Skin of body (tissue), 2 donors: ENCODE measurements around the gene RIPK4. TPM values are rescaled to one million over a fixed set of nuclear protein-coding genes. Genes with fewer than 3 reads are reported as not detected.
A peak's percentile ranks its signal among the peaks of the same experiment; 100 is the strongest.
"Not testable (repeated sequence)": the region's sequence is repeated elsewhere in the genome, so short reads cannot be mapped to it uniquely, and the experiment has no call there.

ENCODE experiments used
- DNase-seq: peaks from one replicate; lab custom pipeline; 2025; lab: John Stamatoyannopoulos, UW
- total RNA-seq: library from RNA; depleted of rRNA; stranded (reverse); fragments of >200 nt; gene quantifications from one replicate; pipeline ENCODE4 v1.2.3, GENCODE V29; 2014

The RIPK4 gene
- total RNA-seq, 1 donor from 2014 or later, result 12.5 TPM

DNA sequence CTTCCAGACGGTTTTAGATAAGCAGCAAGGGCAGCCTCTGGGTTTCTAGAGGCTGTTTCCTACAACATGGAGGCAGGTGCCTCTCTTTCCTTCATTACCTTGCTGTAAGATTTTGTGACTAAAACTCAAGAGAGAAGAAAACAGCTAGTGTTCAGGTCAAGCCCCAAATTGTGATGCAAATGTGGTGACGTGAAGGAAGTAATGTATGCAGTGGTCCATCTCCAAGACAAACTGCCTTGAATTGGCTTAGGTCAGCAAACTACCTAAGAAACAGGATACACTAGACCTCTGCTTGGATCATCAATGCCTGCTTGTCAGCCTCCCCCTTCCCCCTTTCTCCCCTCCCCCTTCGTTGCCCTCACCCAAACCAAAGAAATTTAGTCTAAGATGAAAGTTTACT lies 28.9 kb upstream of the RIPK4 start:
- DNase-seq, result no peak

DNA sequence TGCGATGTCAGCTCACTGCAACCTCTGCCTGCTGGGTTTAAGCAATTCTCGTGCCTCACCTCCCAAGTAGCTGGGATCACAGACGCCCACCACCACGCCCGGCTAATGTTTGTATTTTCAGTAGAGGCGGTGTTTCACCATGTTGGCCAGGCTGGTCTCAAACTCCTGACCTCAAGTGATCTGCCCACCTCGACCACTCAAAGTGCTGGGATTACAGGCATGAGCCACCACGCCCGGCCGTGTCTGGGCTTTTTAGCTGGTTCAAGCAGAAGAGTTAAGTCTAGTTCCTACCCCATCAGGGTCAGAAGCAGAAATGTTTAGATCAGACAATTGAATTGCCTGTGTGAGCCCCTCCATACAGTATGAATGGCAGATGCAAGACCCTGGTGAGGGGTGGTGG lies 27.7 kb upstream of the RIPK4 start:
- DNase-seq, result no peak

DNA sequence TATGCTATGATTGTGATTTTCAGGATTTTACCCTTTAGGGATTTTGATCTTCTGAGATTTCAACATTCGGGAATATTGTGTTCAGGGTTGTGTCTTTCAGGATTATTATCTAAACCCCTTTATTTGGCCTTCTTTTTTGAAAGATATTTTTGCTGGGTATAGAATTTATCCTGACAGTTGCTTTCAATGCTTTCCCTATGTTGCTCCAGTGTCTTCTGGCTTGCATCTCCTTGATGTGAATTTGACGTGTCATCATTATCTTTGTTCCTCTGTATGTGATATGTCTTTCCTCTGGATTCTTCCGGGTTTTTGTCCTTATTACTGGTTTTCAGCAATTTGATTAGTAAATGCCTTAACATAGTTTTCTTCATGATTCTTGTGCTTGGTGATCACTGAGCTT lies 25.9 kb upstream of the RIPK4 start:
- no peak for DNase-seq

DNA sequence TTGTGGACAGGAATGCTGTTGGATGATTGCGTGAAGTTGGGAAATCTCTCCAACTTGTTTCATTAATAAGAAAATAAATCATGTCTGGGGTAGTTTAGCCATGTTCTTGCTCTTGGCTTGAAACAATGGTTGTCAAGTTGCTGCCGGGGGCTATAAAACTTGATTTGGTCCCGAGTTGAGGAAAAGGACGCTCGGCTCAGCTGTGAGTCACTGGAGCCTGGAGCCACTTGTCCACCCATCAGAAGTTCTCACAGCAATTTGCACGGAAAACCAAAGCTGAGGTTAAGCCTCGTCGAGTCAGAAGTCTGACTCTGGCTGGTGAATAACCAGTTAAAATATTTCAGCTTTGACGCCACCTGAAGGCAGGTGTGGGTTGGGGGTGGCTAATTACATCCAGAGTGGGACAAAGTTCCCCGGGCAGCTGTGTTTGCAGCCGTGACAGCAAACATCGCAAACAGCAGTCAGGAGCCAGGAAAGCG lies 19.7 kb upstream of the RIPK4 start:
- DNase-seq, result no peak

DNA sequence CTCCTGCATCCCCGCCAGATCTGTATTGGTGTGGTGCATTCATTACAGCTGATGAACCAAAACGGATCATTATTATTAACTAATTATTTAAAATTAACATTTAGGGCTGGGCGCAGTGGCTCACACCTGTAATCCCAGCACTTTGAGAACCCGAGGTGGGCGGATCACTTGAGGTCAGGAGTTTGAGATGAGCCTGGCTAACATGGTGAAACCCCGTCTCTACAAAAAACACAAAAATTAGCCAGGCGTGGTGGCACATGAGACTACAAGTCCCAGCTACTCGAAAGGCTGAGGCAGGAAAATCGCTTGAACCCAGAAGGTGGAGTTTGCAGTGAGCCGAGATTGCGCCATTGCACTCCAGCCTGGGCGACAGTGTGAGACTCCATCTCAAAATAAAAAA lies 18.4 kb upstream of the RIPK4 start:
- not testable (repeated sequence) for DNase-seq

DNA sequence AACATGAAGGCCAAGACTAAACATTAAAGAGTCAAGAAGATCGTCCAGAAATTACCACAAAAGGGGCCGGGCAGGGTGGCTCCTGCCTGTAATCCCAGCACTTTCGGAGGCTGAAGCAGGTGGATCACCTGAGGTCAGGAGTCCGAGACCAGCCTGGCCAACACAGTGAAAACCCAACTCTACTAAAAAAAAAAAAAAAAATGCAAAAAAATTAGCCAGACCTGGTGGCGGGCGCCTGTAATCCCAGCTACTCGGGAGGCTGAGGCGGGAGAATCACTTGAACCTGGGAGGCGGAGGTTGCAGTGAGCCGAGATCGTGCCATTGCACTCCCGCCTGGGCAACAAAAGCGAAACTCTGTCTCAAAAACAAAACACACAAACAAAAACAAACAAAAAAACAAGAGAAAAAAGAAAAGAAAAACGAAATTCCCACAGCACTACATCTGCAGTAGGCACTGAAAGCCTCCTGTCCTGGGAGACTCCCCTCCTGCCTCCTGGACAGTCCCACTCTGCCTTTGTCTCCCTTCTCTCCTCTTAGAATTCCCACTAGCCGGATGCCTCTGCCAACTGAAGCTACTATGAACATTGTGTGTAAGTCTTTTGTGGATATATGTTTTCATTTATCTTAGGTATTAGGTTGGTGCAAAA lies 17.7 kb upstream of the RIPK4 start:
- no peak for DNase-seq

DNA sequence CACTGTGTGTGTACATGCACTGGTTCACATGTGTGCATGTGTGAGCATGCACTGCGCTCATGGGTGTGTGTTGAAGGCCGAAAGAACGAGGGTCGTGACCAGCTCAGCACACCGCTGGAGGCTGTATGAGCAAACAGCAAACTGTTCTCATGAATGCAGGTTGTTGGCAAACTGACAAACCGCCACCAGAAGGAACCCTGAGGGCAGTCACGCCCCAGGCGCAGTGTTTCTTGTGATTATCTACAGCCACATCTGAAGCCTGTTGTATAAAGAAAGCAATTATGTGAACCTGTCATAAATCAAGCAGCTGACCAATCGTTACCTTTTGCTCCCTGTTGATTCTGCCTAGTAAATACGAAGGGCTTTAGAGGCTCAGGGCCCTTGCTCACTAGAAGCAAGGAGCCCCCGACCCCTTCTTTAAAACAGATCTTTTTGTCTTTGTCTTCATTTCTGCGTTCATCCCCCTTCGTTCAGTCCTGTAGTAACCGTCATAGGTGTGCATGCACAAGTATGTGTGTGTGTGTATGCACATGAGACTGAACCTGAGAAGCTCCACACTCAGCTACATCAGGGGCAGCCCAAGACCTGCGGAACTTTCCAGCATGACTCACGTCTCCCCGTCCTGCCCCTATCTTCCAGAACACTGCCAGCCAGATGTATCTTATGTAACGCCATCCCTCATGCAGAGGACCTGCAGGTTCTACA lies 16.8 kb upstream of the RIPK4 start:
- DNase-seq, result no peak

DNA sequence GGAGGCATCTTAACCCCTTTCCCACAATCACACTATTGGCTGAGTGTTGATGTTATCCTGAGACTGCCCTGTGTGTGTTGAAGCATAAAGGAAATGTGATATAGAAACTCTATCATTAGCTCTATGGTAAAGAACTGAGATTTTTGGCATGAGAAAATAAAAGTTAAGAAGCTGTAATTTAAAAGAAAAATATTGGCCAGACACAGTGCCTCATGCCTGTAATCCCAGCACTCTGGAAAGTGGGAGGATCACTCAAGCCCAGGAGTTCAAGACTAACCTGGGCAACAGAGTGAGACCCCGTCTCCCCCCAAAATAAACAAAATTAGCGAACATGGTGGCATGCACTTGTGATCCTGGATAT lies 14.2 kb upstream of the RIPK4 start:
- no peak for DNase-seq

DNA sequence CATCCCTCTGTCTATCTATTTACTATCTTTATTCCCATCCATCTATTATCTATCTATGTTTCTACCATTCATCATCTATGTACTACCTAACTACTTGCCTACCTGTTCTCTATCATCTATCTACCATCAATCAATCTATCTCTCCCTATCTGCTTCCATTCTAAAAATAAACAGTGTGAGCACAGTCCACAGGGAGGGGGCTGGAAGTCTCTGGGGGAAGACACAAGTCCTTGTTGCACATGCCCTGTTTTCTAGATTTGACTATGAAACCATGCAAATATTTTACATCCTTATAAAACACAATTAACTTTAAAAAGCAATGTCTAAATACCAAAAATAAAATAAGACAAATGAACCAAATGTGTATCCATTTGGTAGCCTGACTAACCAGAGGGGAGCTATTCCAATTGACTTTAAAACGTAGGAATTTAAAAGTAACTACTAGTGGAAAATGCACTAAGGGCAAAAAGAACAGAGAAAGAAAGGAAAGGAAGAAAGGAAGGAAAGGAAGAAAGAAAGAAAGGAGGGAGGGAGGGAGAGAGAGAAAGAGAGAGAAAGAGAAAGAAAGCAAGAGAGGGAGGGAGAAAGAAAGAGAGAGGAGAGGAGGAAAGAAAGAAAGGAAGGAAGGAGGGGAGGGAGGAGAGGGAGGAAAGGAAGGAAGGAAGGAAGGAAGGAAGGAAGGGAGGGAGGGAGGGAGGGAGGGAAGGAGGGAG lies 13.6 kb upstream of the RIPK4 start:
- no peak for DNase-seq

DNA sequence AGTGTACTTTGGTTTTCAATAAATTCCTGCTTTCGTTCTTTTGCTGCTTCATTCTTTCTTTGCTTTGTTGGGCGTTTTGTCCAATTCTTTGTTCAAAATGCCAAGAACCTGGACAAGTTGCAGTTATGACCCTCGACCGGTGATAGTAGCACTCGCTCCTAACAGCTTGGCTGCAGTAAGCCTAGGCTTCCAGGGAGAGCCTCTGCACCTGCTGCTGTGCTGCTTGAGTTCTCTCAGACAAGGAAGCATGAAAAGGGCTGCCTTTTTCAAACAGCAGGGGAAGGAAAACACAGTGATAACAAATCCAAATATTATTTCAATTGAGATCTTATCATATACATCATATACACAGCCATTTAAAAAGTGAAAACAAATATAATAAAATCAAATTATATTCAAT lies 12.8 kb upstream of the RIPK4 start:
- no peak for DNase-seq

DNA sequence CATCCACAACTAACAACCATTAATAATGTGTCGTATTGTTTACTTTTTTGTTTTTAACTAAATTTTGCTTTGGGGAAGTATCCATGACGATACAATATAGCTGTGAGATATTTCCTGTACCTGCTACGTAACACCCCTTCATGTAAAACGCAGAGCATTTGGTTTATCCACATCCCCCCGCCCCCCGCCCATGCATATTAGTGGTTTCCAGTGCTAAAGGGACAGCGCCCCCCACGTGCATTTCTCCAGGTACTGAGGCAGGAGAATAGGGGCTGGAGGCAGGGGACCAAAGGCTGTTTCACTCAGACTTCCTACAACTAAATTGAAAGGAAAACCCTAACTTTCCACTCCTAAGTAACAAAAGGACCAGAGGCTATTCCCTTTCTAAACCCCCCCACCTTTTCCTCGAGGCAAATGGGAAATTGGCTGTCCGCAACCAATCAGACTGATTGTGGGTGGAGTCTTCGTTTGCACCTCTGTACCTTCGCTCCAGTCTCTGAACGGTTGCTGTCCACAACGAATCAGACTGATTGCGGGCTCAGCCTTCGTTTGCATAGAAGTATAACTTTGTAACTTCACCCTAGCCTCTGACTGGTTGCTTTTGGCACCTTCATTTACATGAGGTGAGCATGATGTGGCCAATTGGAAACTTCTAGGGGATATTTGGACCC lies 12.2 kb upstream of the RIPK4 start:
- DNase-seq, result no peak

DNA sequence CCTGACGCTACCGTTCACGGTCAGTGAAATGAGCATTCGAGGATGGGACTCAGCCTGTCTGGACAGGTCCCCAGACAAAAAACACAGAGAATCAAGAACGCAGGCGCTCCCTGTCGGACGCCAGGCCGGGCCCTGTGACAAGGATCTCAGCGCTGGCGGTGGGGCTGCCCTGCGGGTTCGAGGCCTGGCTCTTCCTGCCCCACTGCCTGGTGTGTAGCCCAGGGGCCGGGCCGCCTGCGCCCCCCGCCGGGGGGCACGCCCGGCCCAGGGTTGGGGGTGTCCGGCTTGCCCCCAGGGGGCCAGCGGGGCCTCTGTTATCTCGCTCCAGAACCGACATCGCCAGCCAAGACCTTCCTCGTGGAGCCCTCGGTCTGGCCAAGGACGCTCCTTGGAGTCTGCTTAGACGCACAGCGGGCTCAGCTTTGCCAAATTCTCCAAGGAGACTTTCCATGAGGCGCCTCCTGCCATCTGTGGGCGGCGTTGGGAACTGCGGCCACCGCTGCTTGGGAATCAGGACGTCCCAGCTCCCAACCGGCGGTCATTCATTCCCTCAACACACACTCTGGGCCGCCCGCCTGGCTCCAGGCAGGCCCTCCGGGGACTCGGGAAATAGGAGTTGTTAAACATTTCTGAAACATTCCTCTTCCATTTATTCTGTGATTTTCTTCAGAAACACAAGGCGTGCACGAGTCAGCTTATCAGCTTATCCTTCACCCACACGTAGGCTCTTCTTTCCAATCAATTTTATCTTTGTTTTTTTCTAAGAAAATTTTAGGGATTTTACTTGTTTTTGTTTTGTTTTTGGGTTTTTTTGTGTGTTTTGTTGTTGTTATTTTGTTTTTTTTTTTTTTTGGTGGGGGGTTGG lies 11.3 kb upstream of the RIPK4 start:
- peak; percentile 68 for DNase-seq

DNA sequence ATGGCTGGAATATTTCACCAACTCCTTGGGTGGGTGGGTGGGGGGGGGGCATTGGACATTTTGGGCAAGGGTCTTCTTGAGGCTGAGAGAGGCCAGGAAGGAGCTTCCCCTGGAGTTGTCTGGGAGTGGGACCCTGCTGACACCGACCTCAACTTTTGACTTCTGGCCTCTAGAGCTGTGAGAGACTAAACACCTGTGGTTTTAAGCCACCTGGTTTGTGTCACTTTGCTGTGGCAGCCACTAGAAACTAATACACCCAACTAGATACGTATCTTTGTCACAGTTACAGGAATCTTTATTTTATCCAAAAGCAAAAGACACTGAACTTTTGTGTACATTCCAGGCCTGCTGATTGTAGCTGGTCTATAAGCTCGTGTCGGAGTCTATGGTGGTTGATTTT lies 9.9 kb upstream of the RIPK4 start:
- no peak for DNase-seq

DNA sequence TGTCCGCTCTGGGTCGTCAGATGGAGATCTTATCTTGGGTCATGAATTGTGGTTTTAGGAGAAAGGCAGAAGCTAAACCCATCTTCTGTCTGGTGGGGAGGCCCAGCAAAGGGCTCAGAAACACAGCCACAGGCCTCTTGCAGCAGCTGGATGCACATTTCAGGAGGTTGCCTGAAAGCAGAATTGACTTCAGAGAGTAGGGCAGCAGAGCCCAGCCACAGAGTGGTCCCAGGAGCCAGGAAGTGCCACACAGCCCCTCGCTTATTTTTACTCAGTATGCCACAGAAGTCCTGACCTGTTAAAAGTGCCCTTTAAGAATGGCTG lies 8.3 kb upstream of the RIPK4 start:
- no peak for DNase-seq

DNA sequence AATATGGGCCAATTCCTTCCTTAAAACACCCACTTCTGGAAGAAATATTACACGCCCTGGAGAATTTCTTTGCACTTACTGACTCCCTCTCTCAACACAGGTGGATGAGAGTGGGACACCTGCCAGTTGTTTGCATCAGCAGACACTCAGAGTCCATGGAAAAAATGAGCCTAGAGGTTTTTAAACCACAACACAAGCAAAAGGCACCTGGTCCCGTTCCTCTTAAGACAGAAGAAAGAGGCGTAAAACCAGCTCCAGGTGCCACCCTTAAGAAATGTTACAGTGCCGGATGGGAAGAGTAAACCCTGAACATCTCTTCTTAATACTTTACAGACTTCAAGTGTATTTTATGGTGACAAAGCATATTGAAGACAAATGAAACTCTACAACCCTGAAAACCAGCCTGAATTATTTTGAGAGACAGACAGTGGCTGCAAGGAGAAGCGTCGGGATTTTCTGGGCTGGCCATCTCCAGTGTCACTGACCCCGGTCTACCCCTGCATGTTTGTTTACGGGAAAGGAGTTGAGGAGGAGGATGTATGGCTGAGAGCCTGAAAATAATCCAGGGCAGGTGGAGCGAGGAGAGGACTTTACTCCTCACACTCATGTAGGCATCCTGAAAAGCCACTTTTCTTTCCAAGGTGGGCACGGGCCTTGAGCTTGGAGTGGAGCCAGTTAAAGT lies 7.8 kb upstream of the RIPK4 start:
- DNase-seq, result no peak

DNA sequence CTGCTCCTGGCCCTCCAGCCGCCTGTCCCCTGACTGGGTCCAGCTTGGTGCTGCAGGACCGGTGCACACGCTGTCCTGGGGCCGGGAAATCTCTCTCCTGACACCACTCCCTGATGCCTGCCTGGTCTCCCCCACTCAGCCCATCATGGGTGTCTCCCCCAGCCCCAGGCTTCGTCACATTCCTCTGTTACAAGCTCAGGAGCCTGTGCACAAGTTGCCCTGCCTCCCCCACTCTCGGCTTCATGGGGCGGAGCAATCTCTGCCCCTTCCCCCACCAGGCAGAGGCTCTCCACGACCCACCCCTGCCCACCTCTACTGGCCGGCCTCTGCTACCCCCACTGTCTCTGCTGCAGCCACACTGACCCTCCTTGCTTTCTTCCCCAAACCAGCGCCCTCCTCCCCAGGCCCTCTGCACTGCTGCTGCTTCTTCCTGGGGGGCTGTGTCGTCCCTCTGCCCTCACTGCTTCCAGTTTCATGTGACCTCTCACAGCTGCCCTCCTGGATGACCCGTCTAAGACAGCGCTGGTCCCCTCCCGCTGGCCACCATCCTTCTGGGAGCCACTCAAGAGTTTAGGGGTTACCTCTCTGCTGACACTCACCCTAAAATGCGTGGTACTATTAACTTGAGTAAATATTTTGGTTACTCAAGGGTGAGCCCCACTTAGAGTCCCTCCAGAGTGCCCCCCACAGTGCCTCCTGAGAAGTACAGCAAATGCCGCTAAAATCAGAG lies 5.7 kb upstream of the RIPK4 start:
- DNase-seq, result no peak

DNA sequence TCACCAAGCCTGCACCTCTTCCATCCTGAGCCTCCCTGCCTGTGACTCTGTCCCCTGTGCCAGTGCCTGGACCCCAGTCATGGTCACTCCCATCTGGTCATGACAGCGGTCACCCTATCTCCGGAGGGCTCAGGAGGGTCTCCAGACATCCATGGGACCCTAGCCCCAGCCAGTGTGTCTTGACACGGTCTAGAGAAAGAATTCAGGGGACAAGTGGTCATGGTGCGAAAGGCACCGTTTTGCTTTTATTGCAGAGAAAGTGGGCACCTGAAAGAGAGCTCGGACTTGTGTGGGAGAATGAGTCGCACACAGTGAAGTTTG lies 4.7 kb upstream of the RIPK4 start:
- DNase-seq, result no peak

DNA sequence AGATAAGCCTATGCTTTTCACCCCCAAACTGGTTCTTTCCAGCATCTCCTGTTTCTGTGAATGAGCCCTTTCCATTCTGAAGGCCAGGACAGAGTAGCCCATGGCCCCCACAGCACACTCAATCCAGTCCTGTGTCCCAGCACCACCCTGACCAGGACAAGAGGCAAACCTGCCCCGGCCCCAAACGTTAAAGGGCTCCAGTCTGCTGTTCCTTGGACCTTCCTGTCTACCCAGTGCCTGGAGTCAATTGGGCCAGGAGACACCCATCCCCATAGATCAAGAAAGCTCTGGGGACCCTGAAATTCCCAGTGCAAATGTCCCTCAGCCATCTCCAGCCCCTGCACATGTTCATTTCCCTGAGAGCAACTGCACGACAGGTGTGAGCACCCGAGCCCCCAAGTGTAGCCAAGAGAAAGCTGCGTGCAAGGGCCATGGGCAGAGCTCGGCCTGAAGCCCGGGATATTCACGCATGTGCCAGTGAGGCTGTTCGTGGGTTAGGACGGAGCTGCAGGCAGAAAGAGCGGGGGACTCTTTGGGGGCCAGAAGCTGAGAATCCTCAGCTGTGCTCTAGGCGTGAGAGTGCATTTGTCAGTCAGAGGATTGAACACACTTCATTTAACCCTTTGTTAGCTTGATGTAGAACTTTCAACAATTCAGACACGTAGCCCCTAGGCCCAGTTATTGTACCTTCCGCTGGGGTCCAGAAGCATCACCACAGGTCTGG lies 4.2 kb upstream of the RIPK4 start:
- no peak for DNase-seq

DNA sequence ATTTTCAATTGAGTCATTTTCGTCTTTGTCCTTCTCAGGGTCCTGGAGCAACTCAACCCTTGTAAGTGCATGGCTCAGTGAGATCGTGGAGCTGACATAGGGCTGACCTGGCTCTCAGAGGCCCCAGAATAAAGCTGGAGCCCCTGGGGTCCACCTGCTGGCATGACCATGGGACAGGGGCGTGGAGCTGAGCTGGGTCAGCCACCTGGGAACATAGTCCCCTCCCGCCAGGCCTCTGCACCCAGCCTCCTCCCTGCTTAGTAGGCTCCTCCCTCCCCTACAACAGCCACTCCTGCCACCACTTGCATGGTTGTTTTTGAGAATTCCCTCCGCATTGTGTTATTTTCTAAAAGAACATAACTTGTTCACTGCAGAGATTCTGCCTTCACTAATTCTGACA lies 3.1 kb upstream of the RIPK4 start:
- DNase-seq, result no peak

DNA sequence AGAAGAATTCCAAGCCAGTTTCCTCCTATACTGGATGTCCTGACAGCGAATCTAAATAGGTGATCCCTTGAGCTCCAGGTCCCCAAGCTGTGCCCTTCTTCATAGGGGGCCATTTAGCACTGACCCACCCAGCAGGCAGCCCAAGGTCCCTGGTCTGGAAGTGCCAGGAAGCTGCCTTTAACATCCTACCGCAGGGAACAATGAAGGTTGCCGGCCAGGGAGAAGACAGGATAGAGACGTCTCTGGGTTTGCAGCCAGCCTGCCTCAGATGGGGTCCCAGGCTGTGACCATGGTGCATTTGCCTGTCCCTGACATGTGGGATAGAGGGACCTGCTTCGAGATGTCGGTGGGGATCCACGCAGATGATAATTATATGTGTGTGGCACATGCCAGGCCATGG lies 2.7 kb upstream of the RIPK4 start:
- no peak for DNase-seq
